Upper lobe of left lung (tissue), 4 donors: ENCODE results near the gene LAMA2.
A peak's percentile ranks its signal among the peaks of the same experiment; 100 is the strongest.

Experiments used
- CTCF ChIP-seq, 6 experiments: fragments of 450-650 bp in 4 of 6; fragments of 200-600 bp in 2 of 6; sonication (generic) in 2 of 6; IDR thresholded peaks; one replicate each; pipeline ENCODE4 v1.5.1; 2016 to 2019; ENCODE audit warnings: antibody characterized with exemption in 6 of 6
- EP300 ChIP-seq, 4 donors: sonication (generic); formaldehyde crosslinking; IDR thresholded peaks; one replicate each; pipeline ENCODE4 v1.5.1; 2017; ENCODE audit warnings: antibody characterized with exemption in 4 of 4, control low read depth in 2 of 4
- POLR2A ChIP-seq, 4 donors: fragments of 450-650 bp; IDR thresholded peaks; one replicate each; pipeline ENCODE4 v1.5.1; 2016 to 2017; ENCODE audit warnings: antibody characterized with exemption in 4 of 4, mild to moderate bottlenecking in 2 of 4
- POLR2AphosphoS5 ChIP-seq, 2 donors: sonication (generic); formaldehyde crosslinking; IDR thresholded peaks; one replicate each; pipeline ENCODE4 v1.5.1; 2017; ENCODE audit warnings: antibody characterized with exemption in 2 of 2

- no peak for TF ChIP-seq CTCF (IDR thresholded peaks at IDR 0.05)
- no peak for TF ChIP-seq POLR2A (IDR thresholded peaks at IDR 0.05)
- peak in 1 of 2 donors; percentile 45 for TF ChIP-seq POLR2AphosphoS5 (IDR thresholded peaks at IDR 0.05)
- no peak for TF ChIP-seq EP300 (IDR thresholded peaks at IDR 0.05)
Observed at GRCh38 chr6:129340983-129341382, 458.0 kb downstream of the LAMA2 start.
